Measurements from ENCODE around the gene TMEM132A.

The TMEM132A gene

DNA sequence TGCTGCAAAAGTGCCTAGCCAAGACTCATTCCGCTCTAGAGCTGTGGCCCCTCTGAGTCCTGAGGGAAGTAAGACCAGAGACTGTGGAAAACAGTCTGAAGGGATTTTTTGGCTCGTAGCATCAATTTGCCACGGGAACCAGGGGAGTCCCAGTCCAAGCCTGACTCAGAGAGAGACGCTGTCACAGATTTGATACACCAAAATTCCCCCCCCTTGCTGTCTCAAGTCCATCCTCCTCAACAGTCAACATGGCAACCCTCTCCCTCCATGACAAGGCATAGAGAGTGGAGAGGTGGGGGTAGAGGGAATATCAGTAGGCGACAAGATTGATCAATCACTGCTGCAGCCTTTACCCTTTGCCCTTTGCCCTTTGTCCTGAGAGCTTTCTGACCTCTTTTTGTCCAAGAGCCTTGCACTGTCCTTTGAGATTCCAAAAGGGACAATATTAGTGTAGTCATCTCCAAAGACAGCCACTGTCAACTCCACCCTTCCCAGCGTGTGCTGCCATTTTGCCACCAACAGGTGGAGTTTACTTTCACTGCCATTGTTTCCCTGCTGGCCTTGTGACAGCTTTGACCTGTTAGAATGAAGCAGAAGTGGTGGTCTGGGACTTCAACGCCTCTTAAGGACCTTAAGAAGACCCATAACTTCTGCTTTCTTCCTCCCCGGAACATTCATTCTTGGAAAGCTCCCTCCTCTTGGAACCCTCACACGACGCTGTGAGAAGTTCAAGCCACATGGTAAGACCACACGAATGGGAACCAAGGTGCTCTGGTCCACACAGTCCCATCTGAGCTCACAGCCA is 20.4 kb downstream of the TMEM132A start:
- H3F3A ChIP-seq (ENCODE audit: insufficient read depth, low read length) = no peaks in the 10 kb centered on the region
- H2AFZ ChIP-seq (ENCODE audit: low read length) = no peak overlapping the region
- no peaks in the 10 kb centered on the region for H3K9me2 ChIP-seq (replicated peaks; ENCODE audit: insufficient read depth, low read length)
- no peak overlapping the region for H3K4me2 ChIP-seq (ENCODE audit: low read depth, low read length)
- H3K9me3 ChIP-seq (replicated peaks; ENCODE audit: insufficient read depth, low read length) = no peaks in the 10 kb centered on the region
- no peaks in the 10 kb centered on the region for H3K4me1 ChIP-seq (ENCODE audit: low read length)
- H3K27me3 ChIP-seq (replicated peaks; ENCODE audit: insufficient read depth, low read length) = 0 out of 2 replicates have a peak, but pooled peaks cover under 1% of the 10 kb centered on the region
- H4K20me1 ChIP-seq (ENCODE audit: insufficient read depth, low read length) = no peaks in the 10 kb centered on the region
- no peak overlapping the region for H3K27ac ChIP-seq (ENCODE audit: low read length)
- no peak overlapping the region for H3K4me3 ChIP-seq (ENCODE audit: low read length)
- H3K9ac ChIP-seq (ENCODE audit: low read length) = no peak overlapping the region
- TF ChIP-seq, protein P1, sequence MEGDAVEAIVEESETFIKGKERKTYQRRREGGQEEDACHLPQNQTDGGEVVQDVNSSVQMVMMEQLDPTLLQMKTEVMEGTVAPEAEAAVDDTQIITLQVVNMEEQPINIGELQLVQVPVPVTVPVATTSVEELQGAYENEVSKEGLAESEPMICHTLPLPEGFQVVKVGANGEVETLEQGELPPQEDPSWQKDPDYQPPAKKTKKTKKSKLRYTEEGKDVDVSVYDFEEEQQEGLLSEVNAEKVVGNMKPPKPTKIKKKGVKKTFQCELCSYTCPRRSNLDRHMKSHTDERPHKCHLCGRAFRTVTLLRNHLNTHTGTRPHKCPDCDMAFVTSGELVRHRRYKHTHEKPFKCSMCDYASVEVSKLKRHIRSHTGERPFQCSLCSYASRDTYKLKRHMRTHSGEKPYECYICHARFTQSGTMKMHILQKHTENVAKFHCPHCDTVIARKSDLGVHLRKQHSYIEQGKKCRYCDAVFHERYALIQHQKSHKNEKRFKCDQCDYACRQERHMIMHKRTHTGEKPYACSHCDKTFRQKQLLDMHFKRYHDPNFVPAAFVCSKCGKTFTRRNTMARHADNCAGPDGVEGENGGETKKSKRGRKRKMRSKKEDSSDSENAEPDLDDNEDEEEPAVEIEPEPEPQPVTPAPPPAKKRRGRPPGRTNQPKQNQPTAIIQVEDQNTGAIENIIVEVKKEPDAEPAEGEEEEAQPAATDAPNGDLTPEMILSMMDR (IDR thresholded peaks at IDR 0.05; ENCODE audit: low read length) = peak; percentile 24
- TF ChIP-seq EZH2 (optimal IDR thresholded peaks at IDR 0.05; ENCODE audit: low read depth, low read length) (no peak), EZH2phosphoT487 (IDR thresholded peaks at IDR 0.05; ENCODE audit: low read length) (no peak)
- no peaks in the 10 kb centered on the region for H3K79me2 ChIP-seq (ENCODE audit: low read length)
- H3K36me3 ChIP-seq (replicated peaks; ENCODE audit: insufficient read depth, low read length) = no peaks in the 10 kb centered on the region
- DNase-seq = peak; percentile 8

DNA sequence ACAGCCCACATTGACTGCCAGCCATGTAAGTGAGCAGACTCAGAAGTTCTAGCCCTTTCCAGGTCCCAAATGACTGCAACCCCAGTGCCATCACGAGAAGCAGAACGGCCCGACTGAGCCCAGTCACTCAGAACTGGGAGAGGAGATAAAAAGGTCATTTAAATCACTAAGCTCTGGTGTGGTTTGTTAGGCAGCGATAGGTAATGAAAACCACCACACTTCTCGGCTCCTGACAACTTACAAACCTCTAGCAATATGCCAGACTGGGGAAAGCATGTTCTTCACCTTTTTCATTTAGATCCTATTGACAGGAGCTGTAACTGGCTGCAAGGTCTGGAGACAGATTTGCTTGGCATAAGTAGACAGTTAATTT is 21.0 kb downstream of the TMEM132A start:
- Histone ChIP-seq H3K9me2 (replicated peaks; ENCODE audit: insufficient read depth, low read length) (no peaks in the 10 kb centered on the region), H3K27me3 (replicated peaks; ENCODE audit: insufficient read depth, low read length) (0 out of 2 replicates have a peak, but pooled peaks cover 6% of the 10 kb centered on the region), H2AFZ (ENCODE audit: low read length) (no peak overlapping the region), H3K4me1 (ENCODE audit: low read length) (no peaks in the 10 kb centered on the region), H3K36me3 (replicated peaks; ENCODE audit: insufficient read depth, low read length) (no peaks in the 10 kb centered on the region), H3F3A (ENCODE audit: insufficient read depth, low read length) (no peaks in the 10 kb centered on the region), H3K9me3 (replicated peaks; ENCODE audit: insufficient read depth, low read length) (no peaks in the 10 kb centered on the region), H4K20me1 (ENCODE audit: insufficient read depth, low read length) (no peaks in the 10 kb centered on the region), H3K4me3 (ENCODE audit: low read length) (no peak overlapping the region), H3K79me2 (ENCODE audit: low read length) (no peaks in the 10 kb centered on the region), H3K27ac (ENCODE audit: low read length) (no peak overlapping the region), H3K9ac (ENCODE audit: low read length) (no peak overlapping the region), H3K4me2 (ENCODE audit: low read depth, low read length) (no peak overlapping the region)
- no peak for DNase-seq
- no peak for TF ChIP-seq EZH2phosphoT487 (IDR thresholded peaks at IDR 0.05; ENCODE audit: low read length)
- no peak for TF ChIP-seq EZH2 (optimal IDR thresholded peaks at IDR 0.05; ENCODE audit: low read depth, low read length)
- TF ChIP-seq, protein P1 (IDR thresholded peaks at IDR 0.05; ENCODE audit: low read length) = no peak

DNA sequence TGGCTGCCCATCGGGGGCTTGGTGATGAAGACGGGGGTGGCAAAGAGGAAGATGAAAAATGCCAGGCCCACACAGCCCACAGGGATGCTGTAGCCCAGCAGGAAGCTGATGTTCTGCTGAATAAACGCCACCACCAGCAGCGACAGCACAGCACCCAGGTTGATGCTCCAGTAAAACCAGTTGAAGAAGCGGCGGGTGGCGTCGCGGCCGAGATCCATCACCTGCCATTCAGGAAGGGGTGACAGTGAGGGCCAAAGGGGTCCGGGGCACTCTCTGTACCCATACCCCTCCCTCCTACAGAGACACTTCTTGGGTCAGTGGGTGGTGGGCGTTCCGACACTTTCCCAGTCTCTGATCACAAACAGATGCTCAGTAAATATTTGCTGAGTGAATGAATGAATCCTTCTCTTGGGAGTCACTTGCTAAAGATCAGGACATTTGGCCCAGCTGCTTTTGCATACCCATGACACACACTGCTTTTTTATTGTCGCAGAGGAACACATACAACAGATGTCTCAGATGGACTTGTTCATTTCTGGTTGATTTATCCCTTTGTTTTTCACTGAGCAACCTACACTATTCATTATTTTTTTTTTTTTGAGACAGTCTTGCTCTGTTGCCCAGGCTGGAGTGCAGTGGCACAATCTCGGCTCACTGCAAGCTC is 22.5 kb downstream of the TMEM132A start:
- Histone ChIP-seq H3K36me3 (replicated peaks; ENCODE audit: insufficient read depth, low read length) (no peaks in the 10 kb centered on the region), H2AFZ (ENCODE audit: low read length) (no peak overlapping the region), H3K4me2 (ENCODE audit: low read depth, low read length) (no peak overlapping the region), H3K9me2 (replicated peaks; ENCODE audit: insufficient read depth, low read length) (no peaks in the 10 kb centered on the region), H3K9ac (ENCODE audit: low read length) (no peak overlapping the region), H3K79me2 (ENCODE audit: low read length) (no peaks in the 10 kb centered on the region), H4K20me1 (ENCODE audit: insufficient read depth, low read length) (no peaks in the 10 kb centered on the region), H3K27me3 (replicated peaks; ENCODE audit: insufficient read depth, low read length) (0 out of 2 replicates have a peak, but pooled peaks cover 6% of the 10 kb centered on the region), H3K9me3 (replicated peaks; ENCODE audit: insufficient read depth, low read length) (no peaks in the 10 kb centered on the region), H3K4me3 (ENCODE audit: low read length) (no peak overlapping the region), H3K27ac (ENCODE audit: low read length) (no peak overlapping the region), H3K4me1 (ENCODE audit: low read length) (no peaks in the 10 kb centered on the region; the same call in 1 of the 2 replicates), H3F3A (ENCODE audit: insufficient read depth, low read length) (no peaks in the 10 kb centered on the region)
- DNase-seq = no peak
- no peak for TF ChIP-seq EZH2phosphoT487 (IDR thresholded peaks at IDR 0.05; ENCODE audit: low read length)
